KMS-11 (cell line): ENCODE results near the gene METTL8.

Experiments used
- H2AFZ ChIP-seq: fragments of 200-600 bp; sonication (generic); 2 replicates; pipeline ENCODE4 v1.6.1; 2016; ENCODE audit warnings: antibody characterized with exemption, mixed run types, low read depth
- H3K27ac ChIP-seq: fragments of 200-600 bp; sonication (generic); 2 replicates; pipeline ENCODE4 v1.6.1; 2016; ENCODE audit warnings: mild to moderate bottlenecking, mixed run types
- H3K27me3 ChIP-seq: fragments of 200-600 bp; sonication (generic); 2 replicates; pipeline ENCODE4 v1.6.1; 2017; ENCODE audit warnings: mild to moderate bottlenecking, low read depth, mixed run types, moderate library complexity; ENCODE audit not compliant: insufficient read depth
- H3K36me3 ChIP-seq: fragments of 200-600 bp; sonication (generic); 2 replicates; pipeline ENCODE4 v1.6.1; 2017; ENCODE audit warnings: mild to moderate bottlenecking, mixed run types; ENCODE audit not compliant: insufficient read depth
- H3K4me1 ChIP-seq: fragments of 200-600 bp; sonication (generic); 2 replicates; pipeline ENCODE4 v1.6.1; 2016; ENCODE audit warnings: mild to moderate bottlenecking, low read depth, mixed run types; ENCODE audit not compliant: poor library complexity, severe bottlenecking
- H3K4me2 ChIP-seq: fragments of 200-600 bp; sonication (generic); 2 replicates; pipeline ENCODE4 v1.7.0; 2016; ENCODE audit warnings: mild to moderate bottlenecking, mixed run types
- H3K4me3 ChIP-seq: fragments of 200-600 bp; sonication (generic); IDR thresholded peaks from 2 replicates; pipeline ENCODE4 v1.6.1; 2017; ENCODE audit warnings: low read depth, low read length, mixed read lengths; ENCODE audit not compliant: insufficient read depth
- H3K79me2 ChIP-seq: fragments of 200-600 bp; sonication (generic); 2 replicates; pipeline ENCODE4 v1.6.1; 2016; ENCODE audit warnings: low read depth, mixed run types; ENCODE audit not compliant: insufficient read depth
- H3K9ac ChIP-seq: fragments of 200-600 bp; sonication (generic); 2 replicates; pipeline ENCODE4 v1.6.1; 2016; ENCODE audit warnings: mild to moderate bottlenecking, mixed run types
- H4K20me1 ChIP-seq: fragments of 200-600 bp; sonication (generic); 2 replicates; pipeline ENCODE4 v1.6.1; 2016; ENCODE audit warnings: mild to moderate bottlenecking, mixed run types; ENCODE audit not compliant: insufficient read depth
- CTCF ChIP-seq: fragments of 200-600 bp; sonication (generic); conservative IDR thresholded peaks from 2 replicates; pipeline ENCODE4 v1.6.1; 2017; ENCODE audit warnings: low read depth, mild to moderate bottlenecking, antibody characterized with exemption, low read length, moderate library complexity, mixed read lengths

The METTL8 gene

GRCh38 chr2:171320208-171320621, 113.6 kb downstream of the METTL8 start:
- Histone ChIP-seq H3K79me2 (no peaks in the 10 kb centered on the region), H3K4me3 (no peak overlapping the region), H2AFZ (no peak overlapping the region), H3K27me3 (no peaks in the 10 kb centered on the region), H3K4me2 (no peak overlapping the region), H3K4me1 (no peaks in the 10 kb centered on the region), H3K9ac (no peak overlapping the region), H3K27ac (no peak overlapping the region), H4K20me1 (no peaks in the 10 kb centered on the region), H3K36me3 (no peaks in the 10 kb centered on the region)
- no peak for TF ChIP-seq CTCF

GRCh38 chr2:171319164-171319810, 114.5 kb downstream of the METTL8 start:
- Histone ChIP-seq H3K36me3 (no peaks in the 10 kb centered on the region), H3K4me2 (no peak overlapping the region), H3K4me3 (no peak overlapping the region), H3K27ac (no peak overlapping the region), H4K20me1 (no peaks in the 10 kb centered on the region), H3K27me3 (no peaks in the 10 kb centered on the region), H3K79me2 (no peaks in the 10 kb centered on the region), H3K4me1 (no peaks in the 10 kb centered on the region), H3K9ac (no peak overlapping the region), H2AFZ (no peak overlapping the region)
- TF ChIP-seq CTCF = no peak

GRCh38 chr2:171318463-171318934, 115.3 kb downstream of the METTL8 start:
- no peak overlapping the region for H3K27ac ChIP-seq
- no peak overlapping the region for H3K4me3 ChIP-seq
- H3K4me2 ChIP-seq = no peak overlapping the region
- H2AFZ ChIP-seq = no peak overlapping the region
- no peaks in the 10 kb centered on the region for H4K20me1 ChIP-seq
- H3K9ac ChIP-seq = no peak overlapping the region
- no peaks in the 10 kb centered on the region for H3K4me1 ChIP-seq
- TF ChIP-seq CTCF = no peak
- no peaks in the 10 kb centered on the region for H3K36me3 ChIP-seq
- no peaks in the 10 kb centered on the region for H3K27me3 ChIP-seq
- H3K79me2 ChIP-seq = no peaks in the 10 kb centered on the region

GRCh38 chr2:171317492-171318125, 116.2 kb downstream of the METTL8 start:
- no peaks in the 10 kb centered on the region for H4K20me1 ChIP-seq
- H3K27ac ChIP-seq = no peak overlapping the region
- H3K36me3 ChIP-seq = no peaks in the 10 kb centered on the region
- no peak overlapping the region for H3K9ac ChIP-seq
- no peaks in the 10 kb centered on the region for H3K79me2 ChIP-seq
- no peaks in the 10 kb centered on the region for H3K4me1 ChIP-seq
- H3K27me3 ChIP-seq = no peaks in the 10 kb centered on the region
- no peak overlapping the region for H2AFZ ChIP-seq
- no peak overlapping the region for H3K4me3 ChIP-seq
- TF ChIP-seq CTCF = no peak
- no peak overlapping the region for H3K4me2 ChIP-seq
